HG03575 (cell line): ENCODE results near the gene USP54.
"Not testable (repeated sequence)": the region's sequence is repeated elsewhere in the genome, so short reads cannot be mapped to it uniquely, and the experiment has no call there.

Experiments used
- ATAC-seq: cut with Tn5 transposase; IDR thresholded peaks from one replicate; pipeline ENCODE4 v1.9.1; 2021; ENCODE audit not compliant: unreplicated experiment, insufficient number of reproducible peaks, low FRiP score; ENCODE audit errors: extremely low read depth

USP54 gene

GRCh38 chr10:73593110-73593509 lies 2.0 kb upstream of the USP54 start:
- no peak for ATAC-seq

GRCh38 chr10:73591935-73592699 lies 975 bp upstream of the USP54 start:
- ATAC-seq: no peak

- no peak for ATAC-seq
Measured at GRCh38 chr10:73589563-73590126, 1.5 kb downstream of the USP54 start.

- ATAC-seq: no peak
Measured at GRCh38 chr10:73588656-73589055, 2.5 kb downstream of the USP54 start.

GRCh38 chr10:73586583-73586984 lies 4.6 kb downstream of the USP54 start:
- no peak for ATAC-seq

GRCh38 chr10:73585327-73585726 lies 5.8 kb downstream of the USP54 start:
- no peak for ATAC-seq

GRCh38 chr10:73584737-73585136 lies 6.4 kb downstream of the USP54 start:
- ATAC-seq: no peak

- no peak for ATAC-seq
Measured at GRCh38 chr10:73581918-73582317, 9.2 kb downstream of the USP54 start.

- ATAC-seq: not testable (repeated sequence)
Measured at GRCh38 chr10:73578927-73579326, 12.2 kb downstream of the USP54 start.

- no peak for ATAC-seq
Measured at GRCh38 chr10:73577788-73578187, 13.4 kb downstream of the USP54 start.

- ATAC-seq: no peak
Measured at GRCh38 chr10:73576890-73577591, 14.1 kb downstream of the USP54 start.

- no peak for ATAC-seq
Measured at GRCh38 chr10:73576178-73576889, 14.8 kb downstream of the USP54 start.

GRCh38 chr10:73567025-73567424 lies 24.1 kb downstream of the USP54 start:
- not testable (repeated sequence) for ATAC-seq

- no peak for ATAC-seq
Measured at GRCh38 chr10:73561192-73561591, 29.9 kb downstream of the USP54 start.

- no peak for ATAC-seq
Measured at GRCh38 chr10:73559590-73559989, 31.6 kb downstream of the USP54 start.

- no peak for ATAC-seq
Measured at GRCh38 chr10:73556855-73557254, 34.3 kb downstream of the USP54 start.

GRCh38 chr10:73554721-73555120 lies 36.4 kb downstream of the USP54 start:
- ATAC-seq: no peak

- no peak for ATAC-seq
Measured at GRCh38 chr10:73553761-73554160, 37.4 kb downstream of the USP54 start.

- no peak for ATAC-seq
Measured at GRCh38 chr10:73552819-73553715, 38.1 kb downstream of the USP54 start.
